GM19397 (cell line): ENCODE data around the gene SYNGR3.
"Not testable (repeated sequence)": the region's sequence is repeated elsewhere in the genome, so short reads cannot be mapped to it uniquely, and the experiment has no call there.

Source experiments
- ATAC-seq: cut with Tn5 transposase; IDR thresholded peaks from one replicate; pipeline ENCODE4 v1.9.1; 2021; ENCODE audit warnings: mild to moderate bottlenecking, moderate library complexity; ENCODE audit not compliant: unreplicated experiment

SYNGR3 gene

GRCh38 chr16:2027024-2028010 lies 37.5 kb downstream of the SYNGR3 start:
- ATAC-seq: no peak

GRCh38 chr16:2028146-2028545 lies 38.4 kb downstream of the SYNGR3 start:
- ATAC-seq: no peak

GRCh38 chr16:2028620-2029220 lies 39.0 kb downstream of the SYNGR3 start:
- no peak for ATAC-seq

GRCh38 chr16:2029350-2029749 lies 39.6 kb downstream of the SYNGR3 start:
- no peak for ATAC-seq

GRCh38 chr16:2030036-2030435 lies 40.3 kb downstream of the SYNGR3 start:
- ATAC-seq: no peak

- ATAC-seq: no peak
Measured at GRCh38 chr16:2031081-2031577, 41.4 kb downstream of the SYNGR3 start.

GRCh38 chr16:2032285-2033056 lies 42.7 kb downstream of the SYNGR3 start:
- no peak for ATAC-seq

- ATAC-seq: no peak
Measured at GRCh38 chr16:2033057-2033908, 43.5 kb downstream of the SYNGR3 start.

- not testable (repeated sequence) for ATAC-seq
Measured at GRCh38 chr16:2033909-2034695, 44.3 kb downstream of the SYNGR3 start.

- ATAC-seq: no peak
Measured at GRCh38 chr16:2034696-2035430, 45.1 kb downstream of the SYNGR3 start.

GRCh38 chr16:2035431-2036199 lies 45.8 kb downstream of the SYNGR3 start:
- ATAC-seq: no peak

- ATAC-seq: no peak
Measured at GRCh38 chr16:2036200-2036966, 46.6 kb downstream of the SYNGR3 start.

- ATAC-seq: no peak
Measured at GRCh38 chr16:2037115-2037514, 47.3 kb downstream of the SYNGR3 start.

GRCh38 chr16:2037647-2038381 lies 48.0 kb downstream of the SYNGR3 start:
- no peak for ATAC-seq

GRCh38 chr16:2038382-2039231 lies 48.8 kb downstream of the SYNGR3 start:
- ATAC-seq: no peak
